8988T (cell line): ENCODE measurements around the gene HS6ST3.

Source experiments
- DNase-seq: peaks from one replicate; pipeline ENCODE4 v3.0.0; 2011

The HS6ST3 gene

GRCh38 chr13:96860882-96861281, 771.0 kb downstream of the HS6ST3 start:
- DNase-seq, result no peak

- DNase-seq, result no peak
Observed at GRCh38 chr13:96862093-96862492, 772.2 kb downstream of the HS6ST3 start.

- no peak for DNase-seq
Observed at GRCh38 chr13:96862999-96863398, 773.1 kb downstream of the HS6ST3 start.

GRCh38 chr13:96871469-96871868, 781.6 kb downstream of the HS6ST3 start:
- no peak for DNase-seq

GRCh38 chr13:96880419-96880818, 790.5 kb downstream of the HS6ST3 start:
- DNase-seq, result no peak
